Panc1 (cell line): ENCODE data around the gene EPDR1.

Experiments
- POLR2AphosphoS5 ChIP-seq: IDR thresholded peaks from 2 replicates; pipeline ENCODE4 v1.6.1; 2012; ENCODE audit warnings: mild to moderate bottlenecking, low read depth, low read length, moderate library complexity
- TF ChIP-seq, protein P1 (sequence below): fragments of 450-650 bp; IDR thresholded peaks from 2 replicates; pipeline ENCODE4 v1.5.1; 2017; ENCODE audit warnings: mild to moderate bottlenecking

- TF ChIP-seq, protein P1, sequence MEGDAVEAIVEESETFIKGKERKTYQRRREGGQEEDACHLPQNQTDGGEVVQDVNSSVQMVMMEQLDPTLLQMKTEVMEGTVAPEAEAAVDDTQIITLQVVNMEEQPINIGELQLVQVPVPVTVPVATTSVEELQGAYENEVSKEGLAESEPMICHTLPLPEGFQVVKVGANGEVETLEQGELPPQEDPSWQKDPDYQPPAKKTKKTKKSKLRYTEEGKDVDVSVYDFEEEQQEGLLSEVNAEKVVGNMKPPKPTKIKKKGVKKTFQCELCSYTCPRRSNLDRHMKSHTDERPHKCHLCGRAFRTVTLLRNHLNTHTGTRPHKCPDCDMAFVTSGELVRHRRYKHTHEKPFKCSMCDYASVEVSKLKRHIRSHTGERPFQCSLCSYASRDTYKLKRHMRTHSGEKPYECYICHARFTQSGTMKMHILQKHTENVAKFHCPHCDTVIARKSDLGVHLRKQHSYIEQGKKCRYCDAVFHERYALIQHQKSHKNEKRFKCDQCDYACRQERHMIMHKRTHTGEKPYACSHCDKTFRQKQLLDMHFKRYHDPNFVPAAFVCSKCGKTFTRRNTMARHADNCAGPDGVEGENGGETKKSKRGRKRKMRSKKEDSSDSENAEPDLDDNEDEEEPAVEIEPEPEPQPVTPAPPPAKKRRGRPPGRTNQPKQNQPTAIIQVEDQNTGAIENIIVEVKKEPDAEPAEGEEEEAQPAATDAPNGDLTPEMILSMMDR, result no peak
- TF ChIP-seq POLR2AphosphoS5, result no peak
Observed at GRCh38 chr7:37970211-37970610, 49.8 kb downstream of the EPDR1 start.
